ENCODE measurements around the gene SPA17.

Gene SPA17

DNA sequence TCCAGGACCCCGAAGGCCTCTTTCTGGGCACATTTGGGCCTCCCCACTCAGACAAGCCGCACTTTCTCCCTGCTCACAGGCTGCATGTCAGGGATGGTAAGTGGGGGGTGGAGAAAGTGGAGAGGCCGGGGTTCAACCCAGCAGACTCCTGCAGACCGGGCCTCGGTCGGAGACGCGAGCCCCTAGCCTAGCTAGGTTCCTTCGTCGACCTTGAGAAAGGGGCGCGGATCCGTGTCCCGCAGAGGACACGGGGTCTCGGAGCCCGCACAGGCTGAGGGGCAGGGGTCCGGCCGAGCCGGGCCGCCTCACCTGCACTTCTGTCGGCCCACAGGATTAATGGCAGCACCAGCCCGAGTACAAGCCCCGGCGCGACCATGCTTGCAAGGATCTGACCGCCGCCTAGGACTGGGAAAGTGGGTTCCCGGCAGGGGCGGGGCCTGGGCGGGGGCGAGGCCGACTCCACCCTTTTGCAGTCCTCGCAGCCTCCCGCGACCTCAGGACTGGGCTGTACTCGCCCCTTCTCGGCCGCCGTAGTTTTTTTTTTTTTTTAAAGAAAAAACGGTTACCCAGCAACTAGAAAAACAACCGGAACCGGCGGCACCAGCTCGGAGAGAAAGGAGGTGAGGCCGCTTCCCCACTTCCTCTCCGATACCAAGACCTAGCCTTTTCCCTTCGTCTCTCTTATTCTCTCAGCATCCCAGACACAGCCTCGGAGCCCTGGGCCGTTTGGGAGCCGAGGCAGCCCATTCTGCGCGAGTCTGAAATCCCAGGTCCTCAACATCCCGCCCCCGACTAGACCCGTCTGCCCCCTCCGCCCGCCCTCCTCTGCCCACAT lies at the start of gene SPA17, which contains the start of gene SIAE:
SPA17 (plus strand) TSS at position 572 of the 835 bp plus-strand sequence. CDS start 1,361 bp downstream, outside the sequence.
SIAE (minus strand) TSS at position 407 of the 835 bp plus-strand sequence; CDS start at position 376, 31 bp downstream.
- DNase-seq: peak; percentile 74 to 94

DNA sequence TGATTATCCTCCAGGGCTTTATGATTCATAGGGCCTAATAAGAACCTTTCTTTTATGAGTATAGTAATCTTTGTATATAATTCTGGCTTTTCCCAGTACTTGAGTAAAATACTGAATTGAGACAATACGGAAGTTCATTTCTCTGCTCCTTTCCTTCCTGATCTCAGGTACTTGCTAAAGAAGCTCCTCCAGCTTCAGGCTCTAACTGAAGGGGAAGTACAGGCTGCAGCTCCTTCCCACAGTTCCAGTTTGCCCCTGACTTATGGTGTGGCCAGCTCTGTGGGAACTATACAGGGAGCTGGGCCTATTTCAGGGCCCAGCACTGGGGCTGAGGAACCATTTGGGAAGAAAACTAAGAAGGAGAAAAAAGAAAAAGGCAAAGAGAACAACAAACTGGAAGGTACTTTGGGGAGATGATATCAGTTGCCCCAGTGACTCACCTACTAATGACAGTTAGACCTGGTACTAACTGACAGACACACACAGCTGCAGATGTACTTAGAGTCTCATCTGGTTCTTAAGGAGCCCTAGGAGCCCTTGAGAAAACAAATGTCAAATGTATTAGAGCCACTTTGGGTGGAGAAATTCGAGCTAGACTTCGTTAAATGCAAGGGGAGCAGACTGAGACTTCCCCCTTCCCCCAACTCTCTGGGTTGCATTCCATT lies 48.1 kb upstream of the SPA17 start:
- no peak for DNase-seq

DNA sequence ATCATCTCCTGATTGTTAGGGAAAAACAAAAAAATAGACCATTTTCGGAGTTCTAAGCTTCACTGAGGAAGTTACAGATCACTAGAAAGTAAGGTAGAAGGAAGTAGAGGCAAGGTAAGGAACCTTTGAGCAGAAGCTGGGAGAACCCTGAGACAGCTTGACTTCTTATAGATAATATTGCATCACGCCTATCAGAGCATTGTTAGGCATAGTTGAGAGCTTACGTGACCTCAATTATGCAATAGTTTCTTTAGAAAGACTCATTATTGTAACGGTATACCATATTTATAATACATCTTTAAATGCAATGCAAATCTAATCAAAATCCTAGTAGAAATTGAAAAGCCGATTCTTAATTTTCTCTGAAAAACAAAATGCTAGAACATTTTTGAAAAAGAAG lies 46.2 kb upstream of the SPA17 start:
- DNase-seq: no peak

DNA sequence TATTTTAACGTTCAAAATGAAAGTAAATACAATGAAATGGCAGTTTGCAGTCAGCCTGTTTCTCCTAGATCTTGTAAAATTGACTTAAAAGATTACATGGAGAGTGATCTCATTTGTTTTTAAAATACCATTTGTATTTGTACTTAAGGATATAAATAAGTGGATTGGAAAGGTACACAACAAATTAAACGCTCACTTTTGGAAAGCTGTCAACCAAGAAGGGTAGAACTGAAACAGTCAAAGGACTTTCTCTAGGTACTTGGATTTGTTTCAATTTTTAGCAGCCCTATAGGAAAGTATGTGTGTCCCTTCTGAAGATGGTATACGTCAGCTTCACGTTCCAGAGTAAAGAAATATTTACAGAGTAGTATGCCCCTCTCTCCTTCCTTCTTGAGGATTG lies 43.7 kb upstream of the SPA17 start:
- no peak for DNase-seq

DNA sequence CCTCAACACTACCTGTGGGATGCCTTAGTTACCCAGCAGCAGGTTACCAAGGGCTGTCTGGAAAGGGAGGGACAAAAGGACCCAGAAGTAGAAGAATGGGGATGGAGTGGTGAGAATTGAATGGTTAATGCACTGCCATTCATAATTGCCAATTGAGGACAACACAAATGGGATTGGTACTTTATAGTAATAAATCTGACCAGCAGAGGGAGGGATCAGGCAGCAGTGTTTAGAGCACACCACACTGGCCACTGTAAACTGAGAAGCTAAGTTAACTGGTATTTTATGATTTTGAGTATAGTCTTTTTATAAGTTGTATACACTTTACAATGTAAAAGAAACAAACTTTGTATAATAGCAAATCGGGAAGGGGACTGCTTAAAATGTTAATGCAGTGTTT lies 40.3 kb upstream of the SPA17 start:
- DNase-seq: peak in 1 of 2 experiments; percentile 41

DNA sequence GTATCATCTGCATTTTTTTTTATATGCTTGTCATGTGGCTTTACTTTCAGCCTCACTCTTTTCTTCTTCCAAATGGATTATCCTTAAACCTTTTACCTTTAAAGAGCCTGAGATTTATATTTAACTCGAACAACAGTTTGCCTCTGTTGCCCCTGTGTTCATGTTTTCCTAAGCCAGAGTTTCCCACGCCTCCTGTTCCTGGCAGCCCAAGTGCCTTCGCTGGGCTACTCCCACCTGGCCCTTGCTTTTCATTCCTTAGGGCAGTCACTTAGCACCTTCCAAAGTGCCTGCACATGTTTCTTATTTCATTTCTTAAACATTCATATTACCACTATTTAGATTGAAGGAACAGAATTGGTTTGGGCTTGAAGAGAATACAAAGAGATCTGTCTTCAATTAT lies 37.8 kb upstream of the SPA17 start:
- no peak for DNase-seq

DNA sequence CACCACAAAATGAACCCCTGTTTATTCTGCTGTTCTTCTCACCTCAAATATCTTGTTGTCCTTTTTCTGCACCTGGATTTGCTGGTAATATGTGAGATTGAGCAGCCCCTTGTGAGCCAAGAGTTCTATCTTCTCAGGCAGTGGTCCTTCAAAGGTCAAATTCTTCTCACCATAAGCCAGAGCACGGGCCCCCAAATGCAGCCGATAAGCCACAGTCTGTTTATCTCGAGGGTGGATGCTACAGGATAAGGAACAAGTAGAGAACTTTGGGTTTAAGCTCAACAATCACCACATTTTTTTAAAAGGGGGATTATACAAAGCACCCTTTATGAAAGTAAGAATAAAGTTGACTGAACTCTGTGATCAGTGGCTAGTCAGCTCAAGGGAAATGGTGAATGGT lies 35.2 kb upstream of the SPA17 start:
- DNase-seq: no peak

DNA sequence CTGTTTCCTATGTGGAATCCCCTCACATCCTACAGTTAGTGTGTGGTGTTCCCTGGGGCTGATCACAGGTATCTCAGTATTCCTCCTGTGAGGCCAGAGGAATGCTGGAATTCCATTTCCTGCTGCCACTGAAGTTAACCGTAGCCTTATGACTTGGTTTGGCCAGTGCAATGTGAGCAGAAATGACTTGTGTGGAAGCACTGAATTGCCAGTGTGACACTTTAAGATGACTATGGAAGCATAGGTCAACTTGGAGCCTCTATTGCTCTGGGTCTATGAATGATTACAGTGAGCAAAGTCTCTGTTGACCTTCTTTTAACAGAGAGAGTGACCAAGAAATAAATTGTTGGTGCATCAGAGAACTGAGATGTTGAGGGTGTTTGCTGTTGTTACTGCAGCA lies 34.5 kb upstream of the SPA17 start:
- no peak for DNase-seq

DNA sequence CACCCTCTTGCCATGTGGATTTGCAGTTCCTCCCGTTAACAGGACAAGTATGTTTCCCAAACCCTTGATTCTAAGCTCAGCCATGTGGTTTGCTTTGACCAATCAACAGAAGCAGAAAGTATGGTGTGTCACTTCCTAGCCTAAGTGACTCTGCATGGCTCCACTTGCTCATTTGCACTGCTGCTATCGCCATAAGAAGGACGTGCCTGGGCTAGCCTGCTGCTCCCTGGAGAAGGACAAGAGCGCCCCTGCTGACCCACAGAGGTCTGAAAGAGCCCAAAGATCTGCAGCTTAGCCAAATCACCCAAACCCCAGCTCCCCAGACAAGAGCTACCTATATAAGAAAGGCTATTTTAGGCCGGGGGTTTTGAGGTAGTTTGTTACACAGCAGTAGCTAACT lies 33.0 kb upstream of the SPA17 start:
- no peak for DNase-seq

DNA sequence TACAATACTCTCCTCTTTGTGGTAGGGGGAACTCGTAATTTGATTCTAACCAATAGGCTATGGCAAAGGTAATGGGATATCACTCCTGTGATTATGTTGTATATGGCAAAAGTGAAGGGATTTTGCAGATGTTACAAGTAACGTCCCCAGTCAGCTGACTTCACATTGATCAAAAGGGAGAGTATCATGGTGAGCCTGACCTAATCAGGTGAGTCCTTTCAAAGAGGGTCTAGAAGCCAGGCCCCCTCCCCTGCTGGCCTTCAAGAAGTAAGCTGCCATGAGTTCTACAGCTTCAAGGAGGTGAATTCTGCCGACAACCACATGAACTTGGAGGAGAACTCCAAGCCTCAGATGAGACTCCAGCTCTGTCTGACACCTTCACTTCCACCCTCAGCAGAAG lies 31.1 kb upstream of the SPA17 start:
- DNase-seq: no peak

DNA sequence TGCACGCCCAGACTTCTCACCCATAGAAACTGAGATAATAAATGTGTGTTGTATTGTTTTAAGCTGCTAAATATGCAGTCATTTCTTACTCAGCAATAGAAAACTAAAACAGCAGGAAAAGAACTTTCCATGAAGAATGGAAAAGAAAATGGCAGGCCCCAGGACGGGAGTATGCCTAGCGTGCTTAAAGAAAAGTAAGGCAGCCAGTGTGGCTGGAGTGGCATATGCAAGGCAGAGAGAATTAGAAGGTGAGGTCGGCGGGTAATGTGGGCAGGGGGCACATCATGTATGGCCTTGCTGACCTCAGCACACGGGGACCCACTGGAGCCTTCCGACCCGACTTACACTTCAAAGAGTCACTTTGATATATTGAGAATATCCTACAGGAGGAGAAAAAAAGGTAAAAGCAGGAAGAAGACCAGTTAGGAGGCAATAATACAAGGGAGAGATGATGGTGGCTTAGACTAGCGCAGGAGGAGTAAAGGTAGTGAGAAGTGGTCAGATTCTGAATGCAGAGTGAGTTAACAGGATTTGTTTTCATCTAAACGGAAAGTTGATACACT lies 30.6 kb upstream of the SPA17 start:
- DNase-seq: no peak

DNA sequence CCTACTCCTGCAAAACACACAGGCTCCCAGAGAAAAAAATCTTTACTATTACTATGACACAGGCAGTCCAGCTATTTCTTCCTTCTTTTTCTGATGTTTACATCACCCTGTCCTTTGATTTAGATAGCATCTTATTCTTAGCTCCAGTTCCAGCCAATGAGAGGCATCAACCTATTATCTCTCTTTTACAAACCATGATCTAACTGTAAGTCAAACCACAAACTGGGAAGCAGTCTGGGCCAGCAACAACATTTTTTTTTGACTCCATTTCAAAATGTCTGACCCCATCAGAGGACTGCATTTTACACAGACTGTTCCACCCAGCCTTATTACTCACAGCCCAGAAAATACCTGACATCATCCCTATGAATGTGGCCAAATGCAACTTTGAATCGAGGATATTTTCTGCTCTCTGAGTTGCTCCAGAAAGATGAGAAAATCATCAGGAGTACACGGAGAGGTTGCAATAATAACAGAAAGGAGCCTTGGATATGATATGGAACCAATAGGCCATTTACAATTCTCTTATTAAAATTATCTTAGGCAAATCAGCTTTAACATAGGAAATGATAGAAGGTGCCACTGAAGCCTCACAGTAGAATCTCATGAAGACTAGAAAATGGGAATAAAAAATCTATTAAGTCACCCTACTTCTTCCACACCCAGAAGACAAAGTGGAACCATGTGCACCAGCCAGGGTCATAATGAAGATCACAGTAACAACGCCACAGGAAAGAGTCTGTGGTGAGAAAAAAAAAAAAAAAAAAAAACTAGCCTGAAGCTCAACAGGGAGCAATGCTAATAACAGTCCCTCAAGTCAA lies 29.9 kb upstream of the SPA17 start:
- DNase-seq: no peak

DNA sequence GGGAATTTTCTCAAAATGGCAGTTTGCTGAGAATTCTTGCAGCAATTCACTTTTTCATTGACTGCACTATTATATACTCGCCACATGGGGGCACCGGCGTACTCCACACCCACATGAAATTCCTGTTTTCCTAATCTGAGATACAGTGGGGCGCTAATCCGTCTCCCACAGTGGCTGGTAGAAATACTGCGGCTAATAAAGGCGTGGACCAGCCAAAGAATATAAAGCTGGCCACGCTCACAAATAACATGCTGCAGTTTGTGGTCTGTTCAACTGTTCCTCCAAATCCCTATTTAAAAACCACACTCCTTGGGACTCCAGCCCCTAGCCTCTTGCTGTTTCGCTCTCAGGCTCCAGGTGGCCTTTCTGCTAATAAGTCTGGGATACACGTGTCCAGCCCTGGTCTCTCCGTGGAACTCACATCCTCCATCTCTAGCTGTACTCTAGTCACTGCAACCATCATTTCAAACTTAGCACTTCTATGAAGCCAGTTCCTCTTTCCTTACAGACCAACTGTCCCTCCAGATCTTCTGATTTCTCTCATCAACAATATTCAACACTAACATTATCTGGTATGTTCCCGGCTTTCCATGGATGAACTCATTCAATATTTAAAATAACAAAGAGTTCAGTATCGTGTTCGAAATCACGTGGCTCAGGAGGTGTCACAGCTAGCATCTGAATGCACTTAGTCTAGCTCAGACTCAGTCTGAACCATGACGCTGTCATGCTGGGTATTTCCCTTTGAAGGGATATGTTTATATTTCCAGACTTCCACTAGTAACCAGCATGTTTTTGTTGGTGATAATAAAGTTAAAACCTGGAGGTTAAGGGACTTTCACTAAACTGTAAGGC lies 29.1 kb upstream of the SPA17 start:
- DNase-seq: peak; percentile 29 to 80

DNA sequence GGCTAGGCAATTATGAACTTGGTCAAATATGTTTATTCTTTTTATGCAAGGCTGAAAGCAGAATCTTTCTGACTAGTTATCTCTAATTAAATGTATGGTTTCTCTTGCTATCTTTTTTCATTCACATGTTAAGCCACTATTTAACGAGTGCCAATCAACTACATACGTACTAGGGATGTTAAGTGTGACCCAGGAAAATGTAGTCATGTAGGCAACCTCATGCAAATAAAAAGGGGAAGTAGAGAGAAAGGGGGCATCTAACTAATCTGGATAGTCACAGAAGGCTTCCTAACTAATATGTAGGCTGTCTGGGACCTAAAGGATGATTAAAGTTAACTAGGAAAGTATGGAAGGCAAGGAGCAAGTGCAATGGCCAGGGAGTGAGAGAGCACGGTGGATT lies 27.6 kb upstream of the SPA17 start:
- DNase-seq: no peak

DNA sequence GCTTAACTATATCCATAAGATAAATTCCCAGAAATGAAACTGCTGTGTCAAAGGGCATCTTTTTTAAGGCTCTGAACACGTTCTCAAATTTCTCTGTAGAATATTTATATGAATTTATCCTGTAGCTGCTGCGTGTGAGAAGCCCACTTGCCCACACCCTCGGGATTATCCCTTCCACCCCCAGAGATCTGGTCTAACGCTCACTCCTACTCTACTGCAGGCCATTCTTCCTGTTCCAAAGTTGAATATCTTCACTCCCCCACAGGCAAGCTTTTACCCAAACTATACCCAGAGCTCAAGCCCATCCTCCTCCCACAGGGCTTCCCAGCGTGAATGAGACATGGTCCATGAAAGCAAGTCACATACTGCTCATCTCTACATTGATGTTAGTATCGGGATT lies 25.1 kb upstream of the SPA17 start:
- no peak for DNase-seq

DNA sequence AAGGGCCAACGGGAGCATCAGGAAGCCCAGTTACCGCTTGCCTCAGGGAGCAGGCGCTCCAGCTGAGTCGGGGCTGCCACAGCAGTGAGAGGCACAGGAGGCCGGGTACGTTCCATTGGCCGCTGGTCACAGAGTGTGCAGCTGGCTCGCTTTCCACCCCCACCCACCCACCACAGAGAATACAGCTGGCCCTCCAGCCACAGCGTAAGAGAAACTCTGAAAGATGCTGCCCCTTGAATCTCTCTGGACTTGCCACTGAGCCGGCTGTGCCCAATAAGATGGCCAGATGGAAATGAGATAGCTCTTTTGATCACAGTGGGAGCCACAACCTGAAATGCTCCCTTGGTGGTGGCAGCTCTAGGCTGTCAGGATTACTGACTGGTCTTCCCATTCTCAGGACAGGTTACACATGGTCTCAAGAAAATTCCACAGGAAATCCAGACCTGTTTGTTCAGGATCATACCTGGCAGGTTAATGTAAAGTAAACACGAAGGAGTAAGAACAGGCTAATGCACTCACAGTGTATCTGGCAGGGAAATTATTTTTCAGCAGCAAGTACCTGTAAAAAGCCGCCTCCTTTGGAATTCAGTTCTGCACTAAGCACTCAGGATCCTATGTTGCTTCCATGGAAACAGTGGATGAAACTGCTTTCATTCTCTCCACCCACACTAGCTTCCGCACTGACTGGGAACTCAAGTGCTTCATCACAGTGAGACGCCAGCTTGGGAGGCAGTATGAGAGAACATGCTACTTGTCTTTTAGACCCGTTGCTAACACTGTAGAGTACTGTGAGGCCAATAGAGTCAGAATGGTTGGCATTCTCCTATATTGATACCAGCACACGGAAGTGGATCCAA lies 16.7 kb upstream of the SPA17 start:
- no peak for DNase-seq

DNA sequence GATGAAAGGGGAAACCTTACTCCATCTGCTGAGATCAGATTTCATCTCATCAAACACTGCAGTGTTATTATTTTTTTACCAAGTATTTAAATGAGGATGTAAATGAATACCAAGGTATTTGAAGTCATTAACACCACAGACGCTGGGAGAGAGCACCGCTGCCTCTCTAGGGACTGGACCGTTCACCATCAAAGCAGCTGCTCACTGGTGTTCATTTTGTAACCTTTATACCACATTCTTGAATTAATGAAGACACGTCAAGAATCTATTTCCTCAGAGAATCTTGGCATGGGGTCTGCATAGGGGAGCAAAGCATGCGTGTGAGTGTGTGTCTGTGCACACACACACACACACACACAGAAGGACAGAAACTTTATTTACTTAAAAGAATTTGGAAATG lies 15.8 kb upstream of the SPA17 start:
- DNase-seq: no peak

DNA sequence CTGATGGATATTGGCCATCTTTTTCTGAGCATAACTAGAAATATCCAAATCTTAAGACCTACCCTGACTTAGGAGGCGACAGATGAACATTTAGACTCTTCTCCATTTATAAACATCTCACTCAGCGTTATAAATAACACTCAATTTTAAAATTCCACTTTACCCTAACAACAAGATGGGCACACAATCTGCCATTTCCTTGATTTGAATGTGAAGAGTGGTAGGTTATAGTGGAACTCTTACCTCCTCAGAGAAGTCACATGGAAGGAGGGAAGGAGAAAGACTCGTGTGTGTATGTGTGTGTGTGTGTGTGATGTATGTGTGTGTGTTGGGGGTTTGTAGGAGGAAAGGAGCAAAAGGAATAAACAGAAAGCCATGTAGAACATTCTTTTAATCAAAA lies 15.2 kb upstream of the SPA17 start:
- DNase-seq: no peak

DNA sequence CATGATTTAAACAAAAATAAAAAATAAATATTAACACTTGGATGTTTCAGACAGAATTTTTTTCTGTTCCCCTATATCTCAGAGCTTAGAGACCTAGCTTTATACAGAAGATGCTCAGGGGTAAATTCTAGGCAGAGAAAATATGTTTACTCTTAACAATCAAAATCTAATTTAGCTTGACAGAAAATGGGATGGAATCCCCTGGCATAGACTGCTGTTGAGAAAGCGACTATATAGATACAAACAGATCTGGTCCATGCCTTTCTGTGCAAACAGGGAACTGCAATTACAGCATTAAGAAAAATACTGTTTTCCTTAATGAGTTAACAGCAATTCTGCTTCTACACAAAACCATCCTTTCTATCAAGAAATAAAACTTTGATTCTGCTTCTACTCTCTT lies 14.7 kb upstream of the SPA17 start:
- no peak for DNase-seq

DNA sequence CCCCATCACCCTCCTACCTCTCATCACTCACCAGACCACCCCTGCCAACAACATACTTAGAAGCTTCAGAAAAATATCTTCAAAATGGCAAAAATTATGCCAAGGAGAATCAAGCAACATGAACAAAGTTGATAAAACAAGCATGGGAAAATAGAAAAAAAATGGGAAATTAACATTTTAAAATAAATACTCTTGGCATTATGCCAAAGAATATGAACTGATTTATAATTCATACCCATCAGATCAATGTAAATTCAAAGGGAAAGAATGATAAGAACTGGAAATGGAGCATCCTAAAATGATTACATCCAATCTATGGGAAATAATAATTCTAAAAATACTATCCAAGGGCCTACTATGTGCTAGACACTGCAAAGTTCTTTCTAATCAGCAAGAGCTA lies 12.2 kb upstream of the SPA17 start:
- DNase-seq: no peak

DNA sequence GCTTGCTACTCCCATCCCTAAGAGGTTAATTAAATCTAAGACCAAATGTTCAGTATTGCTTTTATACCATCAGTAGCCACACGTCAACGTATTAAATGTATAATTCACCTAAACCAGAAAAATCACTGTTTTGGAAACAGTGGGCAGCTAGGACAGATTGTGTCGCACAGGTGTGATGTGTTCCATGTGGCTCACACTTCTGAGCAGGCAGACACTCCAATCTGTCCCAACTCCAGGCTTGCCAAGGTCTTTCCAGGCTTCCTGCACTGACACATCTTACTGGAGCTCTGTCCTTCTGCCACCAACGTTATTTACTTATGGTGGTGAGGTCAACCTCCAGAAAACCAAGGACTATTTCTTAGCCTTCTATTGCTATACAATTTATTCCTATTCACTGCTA lies 11.6 kb upstream of the SPA17 start:
- DNase-seq: no peak
